ENCODE measurements around the gene GUCA2A. TPM values are rescaled to one million over a fixed set of nuclear protein-coding genes. Genes with fewer than 3 reads are reported as not detected.

The GUCA2A gene
- total RNA-seq, 1 donor from 2014 or later, result not detected

- no peak overlapping the region for H2AFZ ChIP-seq (ENCODE audit: low read depth, low read length)
- no peak overlapping the region for H3K27ac ChIP-seq (ENCODE audit: low read depth, low read length)
- Mint-ChIP-seq H3K36me3 (ENCODE audit: low read depth, unreplicated experiment) (no peaks in the 10 kb centered on the region), H3K9me3 (ENCODE audit: unreplicated experiment) (peaks cover 2% of the 10 kb centered on the region), H3K4me3 (ENCODE audit: unreplicated experiment) (no peak overlapping the region), H3K27me3 (ENCODE audit: low read depth, unreplicated experiment) (peaks cover 41% of the 10 kb centered on the region), H3K27ac (ENCODE audit: unreplicated experiment) (no peak overlapping the region), H3K4me1 (ENCODE audit: low read depth, unreplicated experiment) (no peaks in the 10 kb centered on the region)
- no peak for TF ChIP-seq CTCF (IDR thresholded peaks at IDR 0.05; ENCODE audit: insufficient read depth, low read depth, low read length)
- TF ChIP-seq EZH2 (IDR thresholded peaks at IDR 0.05; ENCODE audit: insufficient read depth, low read length), result no peak
- FAIRE-seq, result no peak
- no peaks in the 10 kb centered on the region for H3K36me3 ChIP-seq (ENCODE audit: insufficient read depth, low read length)
- H3K9ac ChIP-seq (ENCODE audit: low read length), result no peak overlapping the region
- no peak for DNase-seq (ENCODE audit: low read depth)
- H3K9me3 ChIP-seq (ENCODE audit: insufficient read depth, low read depth, low read length), result no peaks in the 10 kb centered on the region
- H3K4me1 ChIP-seq (ENCODE audit: insufficient read depth, low read length), result no peaks in the 10 kb centered on the region
- no peak overlapping the region for H3K4me3 ChIP-seq (ENCODE audit: insufficient read depth, low read depth, low read length)
- H4K20me1 ChIP-seq (ENCODE audit: insufficient read depth, low read length), result no peaks in the 10 kb centered on the region
- no peaks in the 10 kb centered on the region for H3K79me2 ChIP-seq (ENCODE audit: insufficient read depth, low read length)
- H3K4me2 ChIP-seq (ENCODE audit: low read length), result no peak overlapping the region
- H3K27me3 ChIP-seq (ENCODE audit: insufficient read depth, low read length), result peaks cover 30% of the 10 kb centered on the region
Measured at GRCh38 chr1:42150651-42151050, 13.9 kb downstream of the GUCA2A start.

- Histone ChIP-seq H3K4me3 (ENCODE audit: insufficient read depth, low read depth, low read length) (no peak overlapping the region), H3K36me3 (ENCODE audit: insufficient read depth, low read length) (no peaks in the 10 kb centered on the region), H2AFZ (ENCODE audit: low read depth, low read length) (no peak overlapping the region), H3K9ac (ENCODE audit: low read length) (no peak overlapping the region), H3K9me3 (ENCODE audit: insufficient read depth, low read depth, low read length) (no peaks in the 10 kb centered on the region), H4K20me1 (ENCODE audit: insufficient read depth, low read length) (no peaks in the 10 kb centered on the region), H3K4me2 (ENCODE audit: low read length) (no peak overlapping the region), H3K27me3 (ENCODE audit: insufficient read depth, low read length) (peaks cover 30% of the 10 kb centered on the region), H3K4me1 (ENCODE audit: insufficient read depth, low read length) (no peaks in the 10 kb centered on the region), H3K27ac (ENCODE audit: low read depth, low read length) (no peak overlapping the region), H3K79me2 (ENCODE audit: insufficient read depth, low read length) (no peaks in the 10 kb centered on the region)
- Mint-ChIP-seq H3K9me3 (ENCODE audit: unreplicated experiment) (peaks cover 2% of the 10 kb centered on the region), H3K27ac (ENCODE audit: unreplicated experiment) (no peak overlapping the region), H3K27me3 (ENCODE audit: low read depth, unreplicated experiment) (peaks cover 34% of the 10 kb centered on the region), H3K4me1 (ENCODE audit: low read depth, unreplicated experiment) (no peaks in the 10 kb centered on the region), H3K4me3 (ENCODE audit: unreplicated experiment) (no peak overlapping the region), H3K36me3 (ENCODE audit: low read depth, unreplicated experiment) (no peaks in the 10 kb centered on the region)
- FAIRE-seq (no peak), DNase-seq (ENCODE audit: low read depth) (no peak)
- TF ChIP-seq CTCF (IDR thresholded peaks at IDR 0.05; ENCODE audit: insufficient read depth, low read depth, low read length) (no peak), EZH2 (IDR thresholded peaks at IDR 0.05; ENCODE audit: insufficient read depth, low read length) (no peak)
Measured at GRCh38 chr1:42148166-42148565, 16.4 kb downstream of the GUCA2A start.

- peaks cover 33% of the 10 kb centered on the region for H3K27me3 Mint-ChIP-seq (ENCODE audit: low read depth, unreplicated experiment)
- FAIRE-seq, result no peak
- Histone ChIP-seq H3K4me1 (ENCODE audit: insufficient read depth, low read length) (no peaks in the 10 kb centered on the region), H3K9ac (ENCODE audit: low read length) (no peak overlapping the region), H3K36me3 (ENCODE audit: insufficient read depth, low read length) (no peaks in the 10 kb centered on the region), H2AFZ (ENCODE audit: low read depth, low read length) (peak overlapping the region; percentile 54), H3K27ac (ENCODE audit: low read depth, low read length) (no peak overlapping the region), H3K27me3 (ENCODE audit: insufficient read depth, low read length) (peaks cover 36% of the 10 kb centered on the region), H3K4me3 (ENCODE audit: insufficient read depth, low read depth, low read length) (no peak overlapping the region), H3K4me2 (ENCODE audit: low read length) (peak overlapping the region; percentile 51), H4K20me1 (ENCODE audit: insufficient read depth, low read length) (no peaks in the 10 kb centered on the region), H3K79me2 (ENCODE audit: insufficient read depth, low read length) (no peaks in the 10 kb centered on the region), H3K9me3 (ENCODE audit: insufficient read depth, low read depth, low read length) (no peaks in the 10 kb centered on the region)
- peaks cover 2% of the 10 kb centered on the region for H3K4me1 Mint-ChIP-seq (ENCODE audit: low read depth, unreplicated experiment)
- no peak overlapping the region for H3K27ac Mint-ChIP-seq (ENCODE audit: unreplicated experiment)
- TF ChIP-seq CTCF (IDR thresholded peaks at IDR 0.05; ENCODE audit: insufficient read depth, low read depth, low read length), result peak; percentile 77
- no peak for TF ChIP-seq EZH2 (IDR thresholded peaks at IDR 0.05; ENCODE audit: insufficient read depth, low read length)
- H3K36me3 Mint-ChIP-seq (ENCODE audit: low read depth, unreplicated experiment), result no peaks in the 10 kb centered on the region
- DNase-seq (ENCODE audit: low read depth), result peak; percentile 12
- H3K4me3 Mint-ChIP-seq (ENCODE audit: unreplicated experiment), result no peak overlapping the region
- H3K9me3 Mint-ChIP-seq (ENCODE audit: unreplicated experiment), result peaks cover 2% of the 10 kb centered on the region
Measured at GRCh38 chr1:42146626-42147320, 17.8 kb downstream of the GUCA2A start.

Data from astrocyte (in vitro differentiated cells and primary cell).